KG1 (cell line): ENCODE measurements around the gene MAPRE3.
"Not testable (repeated sequence)": the region's sequence is repeated elsewhere in the genome, so short reads cannot be mapped to it uniquely, and the experiment has no call there.

Experiments used
- DNase-seq: peaks from one replicate; lab custom pipeline; 2025; lab: John Stamatoyannopoulos, UW

Gene MAPRE3

DNA sequence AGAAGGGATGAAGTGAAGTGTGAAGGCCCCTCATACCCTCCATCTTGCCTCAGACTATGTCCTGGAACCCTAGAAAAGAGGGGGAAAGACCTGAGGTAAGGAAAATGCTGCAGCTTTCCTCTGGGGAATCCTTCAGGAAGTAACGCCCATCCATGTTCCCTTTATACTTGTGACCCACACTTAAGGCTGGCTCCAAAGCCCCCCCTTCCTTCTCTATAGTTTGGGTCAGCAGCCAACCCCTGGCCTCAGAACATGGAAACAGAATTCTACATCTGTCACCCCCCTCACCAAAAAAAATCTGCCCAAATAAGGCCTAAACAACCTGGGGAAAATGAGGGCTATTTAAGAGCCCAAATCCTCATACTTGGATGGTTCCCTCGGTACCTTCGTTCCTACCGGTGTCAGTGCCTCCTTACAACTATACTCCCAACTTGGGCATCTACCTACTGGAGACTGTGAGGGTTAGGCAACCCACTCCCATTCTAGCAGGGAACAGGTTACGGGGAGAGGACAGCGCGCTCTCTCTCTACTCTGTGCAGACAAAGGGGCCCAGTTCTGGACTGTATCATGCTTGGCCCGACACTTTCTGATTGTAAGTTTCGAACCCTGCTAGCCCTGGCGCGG is 100.3 kb downstream of the MAPRE3 start:
- DNase-seq = no peak

GRCh38 chr2:27071277-27071989 is 101.0 kb downstream of the MAPRE3 start, which contains the start of gene OST4:
OST4 (minus strand) TSS chr2:27071654.
- peak; percentile 73 for DNase-seq

DNA sequence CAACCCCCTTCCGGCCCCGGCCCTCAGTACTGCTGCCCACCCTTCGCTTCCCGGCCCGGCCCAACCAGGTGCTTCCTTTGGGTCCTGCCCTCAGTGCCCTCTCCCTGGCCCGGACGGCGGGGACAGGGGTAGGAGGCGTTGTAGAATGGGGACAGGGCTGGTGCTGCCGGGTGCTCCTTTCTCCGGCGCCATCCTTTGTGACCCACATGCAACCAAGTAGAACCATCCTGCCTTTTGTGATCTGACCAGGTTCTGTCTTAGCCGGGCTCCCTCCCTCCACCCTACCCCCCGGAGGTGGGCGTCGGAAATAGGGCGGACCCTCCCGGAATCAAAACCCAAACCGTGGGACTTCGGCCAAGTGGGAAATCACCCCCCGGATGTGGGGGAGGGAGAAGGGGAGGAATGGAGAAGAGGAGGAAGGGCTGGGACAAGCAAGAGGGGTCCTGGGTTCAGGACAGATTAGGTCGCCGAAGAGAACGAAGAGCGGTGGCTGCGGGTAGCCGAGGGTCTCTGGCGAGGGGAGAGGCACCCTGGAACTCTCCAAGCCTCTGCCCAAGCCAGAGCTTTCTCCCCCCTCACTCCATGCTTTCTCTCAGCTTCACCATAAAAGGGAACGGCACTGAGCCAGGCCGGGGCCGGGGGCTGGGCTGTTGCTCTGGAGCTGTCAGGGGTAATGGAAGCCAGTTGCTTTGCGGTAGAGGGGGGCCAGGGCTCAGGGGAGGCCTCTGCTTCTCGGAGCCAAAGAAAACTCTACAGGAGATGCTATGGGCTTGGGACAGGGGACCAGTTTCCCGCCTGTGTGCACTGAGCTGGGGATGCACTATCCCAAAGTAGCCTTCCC is 101.8 kb downstream of the MAPRE3 start:
- no peak for DNase-seq

GRCh38 chr2:27072920-27073319 is 102.5 kb downstream of the MAPRE3 start:
- DNase-seq = no peak

DNA sequence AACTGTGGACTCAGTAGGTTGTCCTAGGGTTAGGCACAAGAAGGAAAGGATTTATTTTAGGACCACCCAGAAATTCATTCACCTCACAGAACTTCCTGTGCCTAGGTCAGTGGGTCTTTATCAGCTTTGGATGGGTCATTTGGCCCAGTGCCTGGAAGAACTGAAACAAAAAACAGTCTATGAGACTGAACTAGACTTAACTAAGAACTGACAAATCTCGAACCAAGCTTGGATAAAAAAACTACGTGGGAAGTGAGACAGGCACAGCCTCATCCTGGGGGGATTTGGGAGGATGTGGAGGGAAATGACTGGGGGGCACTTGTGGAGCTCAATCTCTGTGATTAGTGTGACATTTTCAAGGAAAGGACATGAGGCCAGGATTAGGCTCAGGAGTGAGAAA is 103.3 kb downstream of the MAPRE3 start:
- DNase-seq = no peak

DNA sequence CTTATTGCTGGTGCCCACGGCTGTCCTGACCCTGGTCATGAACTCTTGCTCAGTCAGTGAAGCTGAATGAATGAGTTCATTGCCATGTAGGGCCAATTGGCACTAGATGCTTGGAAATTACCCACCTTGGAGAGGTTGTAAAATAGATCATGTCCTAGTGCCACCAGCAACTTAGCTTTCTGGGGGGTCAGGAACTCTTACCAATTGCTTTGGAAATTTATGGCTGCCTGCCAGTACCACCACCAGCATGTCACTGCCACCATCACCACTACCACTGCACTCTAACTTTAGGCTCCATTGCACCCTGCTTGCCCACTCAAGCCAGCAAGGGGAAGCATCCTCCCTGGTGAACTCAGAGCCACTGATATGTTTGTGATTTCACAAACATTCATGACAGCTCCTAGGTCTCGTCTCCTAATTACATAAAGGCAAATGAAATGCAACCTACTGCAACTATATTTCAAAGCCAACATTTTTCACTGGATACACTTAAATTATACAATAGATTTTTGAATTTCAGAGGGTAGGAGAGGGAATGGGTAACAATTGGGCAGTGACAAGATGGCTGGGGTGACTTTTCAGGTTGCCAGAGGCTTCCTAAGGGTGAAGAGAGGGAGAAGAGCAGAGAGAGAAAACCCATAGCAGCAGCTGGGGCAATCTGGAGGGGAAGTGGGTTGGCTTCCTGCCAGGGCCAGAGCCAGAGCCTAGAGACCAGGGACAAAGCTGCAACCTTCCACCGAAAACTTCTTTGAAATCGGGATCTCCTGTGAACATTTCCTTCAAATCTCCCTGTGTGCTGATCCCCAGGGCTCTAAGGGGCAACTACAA is 104.5 kb downstream of the MAPRE3 start:
- peak; percentile 46 for DNase-seq

- DNase-seq = not testable (repeated sequence)
Measured at GRCh38 chr2:27075566-27075871, 105.1 kb downstream of the MAPRE3 start.

DNA sequence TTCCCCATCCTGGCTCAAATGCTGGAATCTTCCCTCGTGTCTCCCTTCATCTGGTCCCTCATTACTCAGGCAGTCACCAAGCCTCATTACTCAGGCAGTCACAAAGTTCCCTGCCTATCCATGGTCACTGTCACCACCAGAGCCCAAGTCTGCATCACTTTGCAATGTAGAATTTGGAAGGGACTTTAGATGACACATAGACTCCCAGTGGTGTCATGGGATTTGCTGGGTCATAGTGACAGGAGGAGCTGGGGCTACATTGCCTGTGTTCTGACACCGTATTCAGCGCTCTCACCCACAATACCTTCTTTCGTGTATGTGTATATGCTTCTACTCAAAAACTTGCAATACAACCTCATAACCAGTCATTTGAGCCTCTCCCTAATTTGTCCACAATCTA is 105.9 kb downstream of the MAPRE3 start:
- DNase-seq = no peak
